ENCODE results near the gene RAB22A.

GRCh38 chr20:58330249-58330648, 20.7 kb downstream of the RAB22A start:
- TF ChIP-seq, protein P1, sequence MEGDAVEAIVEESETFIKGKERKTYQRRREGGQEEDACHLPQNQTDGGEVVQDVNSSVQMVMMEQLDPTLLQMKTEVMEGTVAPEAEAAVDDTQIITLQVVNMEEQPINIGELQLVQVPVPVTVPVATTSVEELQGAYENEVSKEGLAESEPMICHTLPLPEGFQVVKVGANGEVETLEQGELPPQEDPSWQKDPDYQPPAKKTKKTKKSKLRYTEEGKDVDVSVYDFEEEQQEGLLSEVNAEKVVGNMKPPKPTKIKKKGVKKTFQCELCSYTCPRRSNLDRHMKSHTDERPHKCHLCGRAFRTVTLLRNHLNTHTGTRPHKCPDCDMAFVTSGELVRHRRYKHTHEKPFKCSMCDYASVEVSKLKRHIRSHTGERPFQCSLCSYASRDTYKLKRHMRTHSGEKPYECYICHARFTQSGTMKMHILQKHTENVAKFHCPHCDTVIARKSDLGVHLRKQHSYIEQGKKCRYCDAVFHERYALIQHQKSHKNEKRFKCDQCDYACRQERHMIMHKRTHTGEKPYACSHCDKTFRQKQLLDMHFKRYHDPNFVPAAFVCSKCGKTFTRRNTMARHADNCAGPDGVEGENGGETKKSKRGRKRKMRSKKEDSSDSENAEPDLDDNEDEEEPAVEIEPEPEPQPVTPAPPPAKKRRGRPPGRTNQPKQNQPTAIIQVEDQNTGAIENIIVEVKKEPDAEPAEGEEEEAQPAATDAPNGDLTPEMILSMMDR (conservative IDR thresholded peaks at IDR 0.05; ENCODE audit: low read depth, low read length) = no peak
- TF ChIP-seq RAD21 (IDR thresholded peaks at IDR 0.05; ENCODE audit: low read length) (no peak), POLR2A (IDR thresholded peaks at IDR 0.05; ENCODE audit: low read depth, low read length) (no peak), MXI1 (IDR thresholded peaks at IDR 0.05; ENCODE audit: borderline replicate concordance, low read depth, low read length) (no peak), MAFK (IDR thresholded peaks at IDR 0.05; ENCODE audit: low read depth, low read length) (no peak), RFX5 (IDR thresholded peaks at IDR 0.05; ENCODE audit: low read depth, low read length) (no peak), BHLHE40 (IDR thresholded peaks at IDR 0.05; ENCODE audit: low read depth, low read length) (no peak), CHD1 (IDR thresholded peaks at IDR 0.05; ENCODE audit: low read depth, low read length) (no peak), SMC3 (IDR thresholded peaks at IDR 0.05; ENCODE audit: low read depth, low read length) (no peak), USF2 (IDR thresholded peaks at IDR 0.05; ENCODE audit: low read depth, low read length) (no peak), RCOR1 (IDR thresholded peaks at IDR 0.05; ENCODE audit: insufficient replicate concordance, low read length) (no peak), CEBPB (IDR thresholded peaks at IDR 0.05; ENCODE audit: low read depth, low read length) (no peak), FOS (IDR thresholded peaks at IDR 0.05; ENCODE audit: low read depth, low read length) (no peak)
- TF ChIP-seq, protein P2, sequence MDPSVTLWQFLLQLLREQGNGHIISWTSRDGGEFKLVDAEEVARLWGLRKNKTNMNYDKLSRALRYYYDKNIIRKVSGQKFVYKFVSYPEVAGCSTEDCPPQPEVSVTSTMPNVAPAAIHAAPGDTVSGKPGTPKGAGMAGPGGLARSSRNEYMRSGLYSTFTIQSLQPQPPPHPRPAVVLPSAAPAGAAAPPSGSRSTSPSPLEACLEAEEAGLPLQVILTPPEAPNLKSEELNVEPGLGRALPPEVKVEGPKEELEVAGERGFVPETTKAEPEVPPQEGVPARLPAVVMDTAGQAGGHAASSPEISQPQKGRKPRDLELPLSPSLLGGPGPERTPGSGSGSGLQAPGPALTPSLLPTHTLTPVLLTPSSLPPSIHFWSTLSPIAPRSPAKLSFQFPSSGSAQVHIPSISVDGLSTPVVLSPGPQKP (IDR thresholded peaks at IDR 0.05; ENCODE audit: borderline replicate concordance, low read depth, low read length) = no peak

Data from IMR-90 (cell line).